NCI-H128 (cell line): ENCODE data around the gene CYP8B1.

Source experiments
- DNase-seq: peaks from one replicate; lab custom pipeline; 2025; ENCODE audit not compliant: unreplicated experiment; lab: John Stamatoyannopoulos, UW

The CYP8B1 gene

GRCh38 chr3:42853739-42854302, 21.9 kb downstream of the CYP8B1 start:
- DNase-seq: peak; percentile 20

DNA sequence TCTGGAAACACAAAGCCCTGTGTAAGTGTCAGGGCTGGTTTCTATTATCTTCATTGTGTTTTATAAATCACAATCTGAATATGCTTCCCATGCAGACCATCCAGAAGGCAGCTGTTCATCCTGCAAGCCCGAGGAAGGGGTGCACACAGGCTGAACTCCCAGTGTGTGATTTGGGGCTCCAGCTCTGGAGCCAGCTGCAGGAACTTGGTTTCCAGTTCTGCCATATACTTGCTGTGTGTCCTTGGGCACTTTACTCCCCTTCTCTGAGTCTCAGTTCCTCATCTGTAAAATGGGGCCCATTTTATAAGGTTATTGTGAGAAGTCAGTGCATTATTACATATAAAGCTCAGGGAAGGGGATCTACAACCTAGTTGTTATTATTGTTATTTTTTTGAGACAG, 22.6 kb downstream of the CYP8B1 start:
- no peak for DNase-seq

GRCh38 chr3:42852441-42852840, 23.2 kb downstream of the CYP8B1 start:
- DNase-seq: no peak

DNA sequence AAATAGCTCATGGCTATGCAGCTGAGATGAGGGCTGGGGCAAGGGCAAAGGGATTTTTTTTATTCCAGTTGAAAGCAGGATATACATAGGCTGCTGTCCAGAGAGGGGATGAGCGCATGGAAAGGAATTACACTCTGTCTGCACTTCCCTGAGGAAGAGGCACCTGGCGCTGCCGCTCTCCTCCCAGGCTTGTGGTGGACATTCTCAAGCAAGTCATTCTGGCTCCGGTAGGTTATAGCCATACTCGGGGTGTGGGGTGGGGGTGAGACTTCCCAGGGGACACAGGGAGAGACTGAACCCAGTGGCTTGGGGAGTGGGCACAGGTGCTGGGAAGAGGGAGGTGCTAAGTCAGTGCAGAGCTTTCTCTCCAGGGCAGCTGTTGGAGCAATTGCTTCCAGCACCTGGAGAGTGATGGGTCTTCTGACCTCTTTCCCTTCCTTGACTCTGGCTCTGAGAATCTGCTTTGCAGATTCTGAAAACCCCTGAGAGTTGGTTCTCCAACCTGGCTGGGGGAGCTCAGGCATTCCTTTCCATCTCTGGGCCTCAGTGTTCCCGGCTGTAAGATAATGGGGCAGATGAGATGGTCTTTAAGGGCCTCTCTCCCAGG, 24.3 kb downstream of the CYP8B1 start:
- DNase-seq: no peak

DNA sequence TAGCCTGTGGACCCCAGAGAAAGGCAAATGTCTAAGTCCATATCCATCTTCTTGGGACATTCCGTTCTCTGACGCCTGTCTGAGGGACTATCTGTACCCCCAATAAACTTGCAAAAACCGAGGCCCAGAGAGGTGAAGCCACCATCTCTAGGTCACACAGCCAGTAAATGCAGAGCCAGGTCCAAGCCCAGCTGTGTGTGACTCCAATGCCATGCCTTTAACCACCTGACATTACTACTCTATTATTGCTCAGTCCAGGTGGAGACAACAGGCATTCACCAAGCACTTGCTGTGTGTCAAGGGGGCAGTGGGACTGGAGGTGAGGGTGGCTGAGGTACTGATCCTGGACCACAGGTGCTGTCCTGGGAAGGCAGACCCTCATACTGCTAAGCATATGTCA, 25.4 kb downstream of the CYP8B1 start:
- DNase-seq: no peak

DNA sequence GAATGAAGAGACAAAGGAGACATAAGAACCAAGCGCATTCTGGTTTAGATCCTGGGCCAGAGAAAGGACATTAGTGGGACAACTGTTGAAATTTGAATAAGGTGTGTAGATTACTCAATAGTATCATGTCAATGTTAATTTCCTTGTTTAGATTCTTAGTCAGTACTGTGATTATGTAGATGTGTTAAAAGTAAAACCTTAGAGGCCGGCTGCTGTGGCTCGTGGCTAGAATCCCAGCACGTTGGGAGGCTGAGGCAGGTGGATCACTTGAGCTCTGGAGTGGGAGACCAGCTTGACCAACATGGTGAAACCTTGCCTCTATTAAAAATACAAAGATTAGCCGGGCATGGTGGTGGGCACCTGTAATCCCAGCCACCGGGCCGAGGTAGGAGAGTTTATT, 26.7 kb downstream of the CYP8B1 start:
- DNase-seq: no peak

GRCh38 chr3:42847731-42848130, 27.9 kb downstream of the CYP8B1 start:
- DNase-seq: no peak

- DNase-seq: no peak
Observed at GRCh38 chr3:42846685-42847522, 28.8 kb downstream of the CYP8B1 start.

DNA sequence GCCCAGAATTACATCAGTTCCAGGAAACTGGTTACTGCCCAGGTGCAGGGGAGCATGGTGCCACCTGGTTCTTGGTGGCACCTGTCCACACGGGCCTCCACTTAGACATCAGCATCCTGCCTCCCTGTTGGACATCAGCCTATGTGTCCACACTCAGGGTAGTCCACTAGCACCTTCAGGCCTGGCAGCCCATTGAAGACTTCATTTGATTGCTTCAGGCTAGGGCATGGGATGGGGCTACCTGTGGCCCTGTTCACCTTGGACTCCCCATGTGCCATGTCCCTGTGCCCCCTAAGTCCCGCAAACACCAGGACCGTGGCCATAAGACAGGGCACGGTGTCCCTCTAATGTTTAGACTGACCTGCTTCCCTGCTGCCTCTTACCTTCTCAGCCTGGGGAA, 30.9 kb downstream of the CYP8B1 start:
- DNase-seq: no peak

DNA sequence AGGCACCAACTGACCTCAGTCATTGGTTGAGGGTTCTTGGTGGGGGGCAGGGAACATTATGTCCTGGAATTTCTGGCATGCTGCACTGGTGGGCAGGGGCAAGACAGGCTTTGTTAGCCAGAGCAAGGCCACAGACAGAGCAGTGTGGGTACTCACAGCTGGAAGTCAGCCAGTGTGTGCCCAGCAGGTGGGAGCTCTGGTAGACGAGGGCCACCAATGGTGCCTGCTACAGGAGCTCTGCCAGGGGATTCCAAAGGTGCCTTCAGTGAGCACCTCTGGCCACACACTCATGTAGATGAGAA, 31.3 kb downstream of the CYP8B1 start:
- no peak for DNase-seq

GRCh38 chr3:42843713-42844411, 31.8 kb downstream of the CYP8B1 start:
- DNase-seq: no peak

GRCh38 chr3:42841332-42841731, 34.3 kb downstream of the CYP8B1 start:
- DNase-seq: no peak

DNA sequence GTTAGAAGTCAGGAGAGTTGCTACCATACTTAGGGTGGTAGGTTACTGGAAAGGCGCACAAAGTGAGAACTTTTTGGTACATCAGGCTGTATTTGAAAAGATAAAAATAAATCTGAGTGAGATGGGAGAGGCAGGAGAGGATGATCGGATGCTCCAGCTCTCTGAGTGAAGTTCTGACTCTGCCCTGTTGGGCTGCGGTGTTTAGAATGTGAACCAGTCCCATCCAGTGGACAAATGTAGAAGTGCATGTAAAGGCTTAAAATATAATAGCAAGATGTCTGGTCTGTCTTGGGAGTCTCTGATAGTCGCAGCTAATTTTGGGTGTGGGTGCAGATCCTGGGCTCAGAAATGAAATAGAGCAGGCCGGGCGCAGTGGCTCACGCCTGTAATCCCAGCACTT, 36.1 kb downstream of the CYP8B1 start:
- no peak for DNase-seq

GRCh38 chr3:42838571-42838970, 37.1 kb downstream of the CYP8B1 start:
- no peak for DNase-seq

GRCh38 chr3:42836150-42837123, 39.2 kb downstream of the CYP8B1 start:
- DNase-seq: no peak

- DNase-seq: peak; percentile 30
Observed at GRCh38 chr3:42831321-42831713, 44.4 kb downstream of the CYP8B1 start.

DNA sequence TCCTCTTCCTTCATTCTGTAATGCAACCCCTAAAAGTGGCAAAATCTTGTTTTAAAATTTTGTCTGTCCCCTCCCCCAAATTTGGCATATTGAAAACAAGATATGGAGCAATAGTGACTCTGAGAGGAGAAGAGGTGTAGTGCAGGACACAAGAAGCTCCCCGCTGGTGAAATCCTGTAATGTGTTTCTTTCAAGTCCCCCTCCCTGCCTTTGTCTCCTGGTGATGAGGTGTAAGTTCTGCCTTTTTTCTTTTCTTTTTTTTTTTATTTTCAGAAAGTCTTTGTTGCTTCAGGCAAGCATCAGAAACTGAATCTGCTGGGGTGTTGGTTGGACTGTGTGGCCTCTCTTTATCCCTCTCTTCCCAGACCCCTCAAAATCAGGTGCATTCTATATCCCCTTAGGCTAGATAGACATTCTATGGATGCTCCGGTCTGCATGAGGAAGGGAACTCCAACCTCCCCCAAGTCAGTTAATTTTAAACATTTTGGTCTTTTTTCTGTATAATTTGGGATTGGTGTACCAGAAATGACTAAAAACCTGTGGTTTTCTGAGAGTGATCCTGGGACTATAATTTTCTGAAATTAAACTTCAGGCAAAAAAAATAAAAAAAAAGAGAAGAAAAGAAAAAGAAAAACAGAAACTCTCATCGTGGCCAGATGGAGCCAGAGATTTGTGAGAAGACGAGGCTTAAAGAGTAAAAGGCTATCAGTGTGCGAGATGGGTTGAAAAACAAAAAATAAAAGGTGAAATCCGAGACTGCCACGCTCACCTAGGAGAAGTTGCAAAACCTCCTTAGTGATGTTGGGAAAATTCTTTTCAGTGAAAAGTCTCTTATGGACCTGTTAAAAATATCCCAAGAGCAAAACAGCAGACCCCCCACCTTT, 45.0 kb downstream of the CYP8B1 start:
- DNase-seq: peak; percentile 31

- no peak for DNase-seq
Observed at GRCh38 chr3:42829628-42830436, 45.8 kb downstream of the CYP8B1 start.

- no peak for DNase-seq
Observed at GRCh38 chr3:42829083-42829627, 46.5 kb downstream of the CYP8B1 start.
